ENCODE measurements around the gene BHLHE40.

The BHLHE40 gene

GRCh38 chr3:4983739-4984510 is 4.7 kb downstream of the BHLHE40 start:
- Histone ChIP-seq H3K9ac (ENCODE audit: low read length in 2 of 2) (peak overlapping the region; percentile 59 to 66), H3K4me3 (ENCODE audit: low read length in 2 of 2) (peak overlapping the region; percentile 56 to 66), H3K36me3 (ENCODE audit: control insufficient read depth in 2 of 2, insufficient read depth in 2 of 2, low read length in 2 of 2) (peaks cover 17 to 28% of the 10 kb centered on the region in 2 donors), H3K4me1 (ENCODE audit: control insufficient read depth, insufficient read depth, low read length) (peaks cover 52% of the 10 kb centered on the region), H3K9me3 (ENCODE audit: control insufficient read depth in 2 of 2, low read length in 2 of 2) (no peaks in the 10 kb centered on the region), H3K27me3 (ENCODE audit: control insufficient read depth in 1 of 2, insufficient read depth in 2 of 2, low read length in 2 of 2) (no peaks in the 10 kb centered on the region), H3K27ac (ENCODE audit: low read length) (peak overlapping the region; percentile 62)

GRCh38 chr3:4984511-4984864 is 5.3 kb downstream of the BHLHE40 start:
- Histone ChIP-seq H3K36me3 (ENCODE audit: control insufficient read depth in 2 of 2, insufficient read depth in 2 of 2, low read length in 2 of 2) (peaks cover 17 to 28% of the 10 kb centered on the region in 2 donors), H3K9ac (ENCODE audit: low read length in 2 of 2) (peak overlapping the region; percentile 59 to 66), H3K4me1 (ENCODE audit: control insufficient read depth, insufficient read depth, low read length) (peaks cover 54% of the 10 kb centered on the region), H3K27ac (ENCODE audit: low read length) (peak overlapping the region; percentile 62), H3K4me3 (ENCODE audit: low read length in 2 of 2) (peak overlapping the region; percentile 56 to 66), H3K9me3 (ENCODE audit: control insufficient read depth in 2 of 2, low read length in 2 of 2) (no peaks in the 10 kb centered on the region), H3K27me3 (ENCODE audit: control insufficient read depth in 1 of 2, insufficient read depth in 2 of 2, low read length in 2 of 2) (no peaks in the 10 kb centered on the region)

DNA sequence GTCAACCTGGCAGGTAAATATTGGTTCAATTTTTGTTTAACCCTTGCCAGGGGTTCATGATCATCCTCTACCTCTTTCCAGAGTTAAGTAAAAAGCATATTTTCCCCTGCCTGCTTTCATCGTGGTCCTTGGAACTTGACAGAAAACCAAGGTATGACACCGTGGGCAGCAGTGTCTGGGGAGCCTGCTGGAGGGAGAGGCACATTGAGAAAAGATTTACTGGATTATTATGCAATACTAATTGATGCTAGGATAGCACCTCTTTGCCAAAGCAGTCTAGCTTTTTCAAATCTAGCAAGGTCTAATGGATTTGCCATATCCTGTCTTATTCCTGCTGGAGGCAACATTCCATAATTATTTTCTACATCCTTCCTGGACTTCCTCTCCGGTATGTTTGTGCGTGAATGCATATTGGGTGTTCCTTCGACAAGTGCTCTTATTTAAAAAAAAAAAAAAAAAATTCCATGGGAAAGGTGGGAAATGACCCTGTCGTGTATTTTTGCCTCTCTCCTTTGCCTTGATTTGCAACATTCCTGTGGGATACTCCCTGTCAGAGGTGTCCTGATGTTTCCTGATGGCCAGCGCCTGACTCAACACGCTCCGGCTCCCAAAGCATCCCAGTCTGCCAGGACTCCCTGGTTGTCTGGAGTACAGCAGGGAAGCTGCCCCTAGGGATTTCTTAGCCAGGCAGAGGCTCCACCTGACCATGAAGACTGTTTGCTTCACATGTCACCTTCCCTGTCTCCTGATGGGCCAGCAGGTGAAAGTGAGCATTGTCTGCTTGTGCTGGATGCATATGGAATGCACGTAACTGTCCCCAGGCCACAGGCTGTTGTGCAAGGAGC is 6.3 kb downstream of the BHLHE40 start:
- Histone ChIP-seq H3K27ac (ENCODE audit: low read length) (peak overlapping the region; percentile 96), H3K27me3 (ENCODE audit: control insufficient read depth in 1 of 2, insufficient read depth in 2 of 2, low read length in 2 of 2) (no peaks in the 10 kb centered on the region), H3K9me3 (ENCODE audit: control insufficient read depth in 2 of 2, low read length in 2 of 2) (no peaks in the 10 kb centered on the region), H3K9ac (ENCODE audit: low read length in 2 of 2) (peak overlapping the region in 1 of 2 donors; percentile 70), H3K4me1 (ENCODE audit: control insufficient read depth, insufficient read depth, low read length) (peaks cover 54% of the 10 kb centered on the region), H3K36me3 (ENCODE audit: control insufficient read depth in 2 of 2, insufficient read depth in 2 of 2, low read length in 2 of 2) (peaks cover 17 to 28% of the 10 kb centered on the region in 2 donors), H3K4me3 (ENCODE audit: low read length in 2 of 2) (peak overlapping the region in 1 of 2 donors; percentile 31)

DNA sequence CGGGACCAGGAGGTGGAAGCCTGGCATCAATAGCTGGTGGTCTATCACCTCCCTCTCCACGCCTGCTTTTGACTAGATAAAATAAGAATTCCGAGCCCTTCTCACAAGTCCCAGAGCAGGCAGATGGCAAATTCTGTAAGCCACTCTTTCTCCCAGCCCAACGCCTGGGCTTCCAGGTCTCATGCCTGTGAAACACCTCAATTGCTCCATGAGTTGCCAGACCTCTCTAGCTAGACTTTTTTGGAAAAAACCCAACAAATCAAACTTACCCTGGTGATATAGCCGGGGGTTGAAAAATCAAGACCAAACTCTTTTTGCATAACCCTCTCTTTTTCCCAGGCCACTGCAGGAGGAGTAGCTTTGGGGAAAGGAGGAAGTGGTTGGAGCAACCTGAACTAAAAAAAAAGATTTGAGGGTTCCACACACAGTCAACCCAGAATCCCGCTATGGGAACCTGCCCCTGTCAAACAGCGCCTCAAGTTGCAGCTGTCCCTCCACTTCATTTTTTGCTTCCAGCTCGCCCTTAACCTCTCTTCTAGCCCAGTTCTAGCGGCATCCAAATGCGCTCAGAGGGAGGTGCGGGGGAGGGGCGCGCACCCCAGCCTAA is 7.0 kb downstream of the BHLHE40 start:
- Histone ChIP-seq H3K36me3 (ENCODE audit: control insufficient read depth in 2 of 2, insufficient read depth in 2 of 2, low read length in 2 of 2) (peaks cover 17 to 26% of the 10 kb centered on the region in 2 donors), H3K4me3 (ENCODE audit: low read length in 2 of 2) (peak overlapping the region; percentile 42 to 72), H3K9ac (ENCODE audit: low read length in 2 of 2) (peak overlapping the region; percentile 70 to 86), H3K4me1 (ENCODE audit: control insufficient read depth, insufficient read depth, low read length) (peaks cover 49% of the 10 kb centered on the region), H3K27ac (ENCODE audit: low read length) (peak overlapping the region; percentile 96), H3K27me3 (ENCODE audit: control insufficient read depth in 1 of 2, insufficient read depth in 2 of 2, low read length in 2 of 2) (no peaks in the 10 kb centered on the region), H3K9me3 (ENCODE audit: control insufficient read depth in 2 of 2, low read length in 2 of 2) (no peaks in the 10 kb centered on the region)

DNA sequence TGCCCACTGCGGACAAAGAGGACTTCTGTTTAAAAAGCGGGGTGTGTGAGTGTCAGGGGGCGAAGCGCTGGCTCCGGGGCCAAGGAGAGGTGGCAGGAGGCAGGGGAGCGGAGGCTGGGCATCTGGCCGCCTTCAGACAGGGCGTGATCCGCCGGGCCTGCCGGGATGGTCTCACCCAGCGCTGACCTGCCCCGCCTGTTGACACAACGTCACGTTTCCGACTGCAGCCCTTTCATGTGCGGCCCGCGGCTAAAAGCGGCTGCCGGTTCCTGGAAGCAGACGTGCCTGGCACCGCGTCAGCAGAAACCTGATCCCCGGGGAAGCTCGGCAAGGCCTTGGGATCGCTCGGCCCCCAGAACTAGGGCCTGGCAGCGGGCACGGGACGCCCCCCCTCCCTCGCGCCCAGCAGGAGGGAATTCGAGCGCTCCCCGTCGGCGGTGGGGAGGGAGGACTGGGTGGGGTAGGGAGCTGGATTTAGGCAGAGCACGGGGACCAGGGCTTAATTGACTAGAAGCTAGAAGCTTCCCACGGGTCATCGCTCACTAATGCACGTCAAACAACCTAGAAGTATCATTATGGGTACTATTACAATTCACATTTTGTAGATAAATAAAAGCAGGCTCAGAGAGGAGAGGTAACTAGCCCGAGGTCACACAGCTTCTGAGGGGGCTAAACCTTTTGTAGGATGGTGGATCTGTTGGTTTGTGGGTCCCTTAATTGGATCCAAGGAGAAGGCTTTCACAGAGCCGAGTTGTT is 7.7 kb downstream of the BHLHE40 start:
- H3K27me3 ChIP-seq (ENCODE audit: control insufficient read depth in 1 of 2, insufficient read depth in 2 of 2, low read length in 2 of 2) = no peaks in the 10 kb centered on the region

DNA sequence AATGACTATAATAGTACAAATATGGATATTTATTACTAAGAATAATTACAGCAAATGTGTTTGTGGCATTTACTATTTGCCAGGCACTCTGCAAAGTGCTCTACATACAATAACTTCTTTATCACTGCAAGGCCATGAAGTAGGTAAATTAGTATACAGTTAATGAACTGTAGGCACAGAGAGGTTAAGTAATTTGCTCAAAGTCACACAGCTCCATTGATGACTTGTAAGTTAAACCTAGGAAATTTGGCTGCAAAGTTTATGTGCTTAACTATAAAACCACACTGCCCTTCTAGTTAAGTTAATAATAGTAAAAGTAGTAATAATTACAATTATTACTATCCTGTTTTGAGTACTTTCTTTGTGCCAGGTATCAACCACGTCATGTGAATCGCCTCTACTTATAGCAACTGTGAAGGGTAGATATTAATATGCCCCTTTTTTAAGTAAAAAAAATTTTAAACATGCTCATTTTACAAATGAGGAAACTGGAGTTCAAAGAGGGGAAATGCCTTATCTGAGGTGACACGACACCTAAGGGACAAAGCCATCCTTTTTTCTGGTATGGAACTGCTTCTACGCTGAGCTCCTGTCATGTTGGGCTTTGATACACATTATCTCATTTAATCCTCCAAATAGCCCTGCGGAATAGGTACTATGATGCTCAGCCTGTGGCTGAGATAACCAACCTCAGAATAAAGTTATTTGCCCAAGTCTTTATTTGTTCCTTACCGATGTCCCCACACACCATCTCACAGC is 8.5 kb downstream of the BHLHE40 start:
- H3K27me3 ChIP-seq (ENCODE audit: control insufficient read depth in 1 of 2, insufficient read depth in 2 of 2, low read length in 2 of 2) = no peaks in the 10 kb centered on the region
- peaks cover 14 to 15% of the 10 kb centered on the region in 2 donors for H3K36me3 ChIP-seq (ENCODE audit: control insufficient read depth in 2 of 2, insufficient read depth in 2 of 2, low read length in 2 of 2)
- no peaks in the 10 kb centered on the region for H3K9me3 ChIP-seq (ENCODE audit: control insufficient read depth in 2 of 2, low read length in 2 of 2)
- H3K27ac ChIP-seq (ENCODE audit: low read length) = peak overlapping the region; percentile 96
- H3K4me1 ChIP-seq (ENCODE audit: control insufficient read depth, insufficient read depth, low read length) = peaks cover 43% of the 10 kb centered on the region
- H3K4me3 ChIP-seq (ENCODE audit: low read length in 2 of 2) = peak overlapping the region; percentile 42 to 72
- peak overlapping the region; percentile 70 to 86 for H3K9ac ChIP-seq (ENCODE audit: low read length in 2 of 2)

More for the DNA sequence above, 7.7 kb downstream of the BHLHE40 start:
- peak overlapping the region; percentile 70 to 86 for H3K9ac ChIP-seq (ENCODE audit: low read length in 2 of 2)
- H3K36me3 ChIP-seq (ENCODE audit: control insufficient read depth in 2 of 2, insufficient read depth in 2 of 2, low read length in 2 of 2) = peaks cover 17 to 19% of the 10 kb centered on the region in 2 donors
- peak overlapping the region; percentile 42 to 72 for H3K4me3 ChIP-seq (ENCODE audit: low read length in 2 of 2)
- peak overlapping the region; percentile 96 for H3K27ac ChIP-seq (ENCODE audit: low read length)
- no peaks in the 10 kb centered on the region for H3K9me3 ChIP-seq (ENCODE audit: control insufficient read depth in 2 of 2, low read length in 2 of 2)
- peaks cover 44% of the 10 kb centered on the region for H3K4me1 ChIP-seq (ENCODE audit: control insufficient read depth, insufficient read depth, low read length)

- Histone ChIP-seq H3K9ac (ENCODE audit: low read length in 2 of 2) (no peak overlapping the region), H3K27ac (ENCODE audit: low read length) (peak overlapping the region; percentile 41), H3K27me3 (ENCODE audit: control insufficient read depth in 1 of 2, insufficient read depth in 2 of 2, low read length in 2 of 2) (no peaks in the 10 kb centered on the region), H3K4me3 (ENCODE audit: low read length in 2 of 2) (no peak overlapping the region), H3K36me3 (ENCODE audit: control insufficient read depth in 2 of 2, insufficient read depth in 2 of 2, low read length in 2 of 2) (peaks cover under 1 to 3% of the 10 kb centered on the region in 2 donors), H3K9me3 (ENCODE audit: control insufficient read depth in 2 of 2, low read length in 2 of 2) (no peaks in the 10 kb centered on the region), H3K4me1 (ENCODE audit: control insufficient read depth, insufficient read depth, low read length) (peaks cover 28% of the 10 kb centered on the region)
Measured at GRCh38 chr3:4988983-4989834, 10.0 kb downstream of the BHLHE40 start.

- H3K9ac ChIP-seq (ENCODE audit: low read length in 2 of 2) = no peak overlapping the region
- peaks cover 29% of the 10 kb centered on the region for H3K4me1 ChIP-seq (ENCODE audit: control insufficient read depth, insufficient read depth, low read length)
- no peak overlapping the region for H3K27ac ChIP-seq (ENCODE audit: low read length)
- H3K4me3 ChIP-seq (ENCODE audit: low read length in 2 of 2) = no peak overlapping the region
- H3K36me3 ChIP-seq (ENCODE audit: control insufficient read depth in 2 of 2, insufficient read depth in 2 of 2, low read length in 2 of 2) = peaks cover 0 to 3% of the 10 kb centered on the region in 2 donors
- H3K9me3 ChIP-seq (ENCODE audit: control insufficient read depth in 2 of 2, low read length in 2 of 2) = no peaks in the 10 kb centered on the region
- H3K27me3 ChIP-seq (ENCODE audit: control insufficient read depth in 1 of 2, insufficient read depth in 2 of 2, low read length in 2 of 2) = no peaks in the 10 kb centered on the region
Measured at GRCh38 chr3:4990069-4990468, 10.8 kb downstream of the BHLHE40 start.

- no peak overlapping the region for H3K4me3 ChIP-seq (ENCODE audit: low read length in 2 of 2)
- H3K27ac ChIP-seq (ENCODE audit: low read length) = no peak overlapping the region
- H3K36me3 ChIP-seq (ENCODE audit: control insufficient read depth in 2 of 2, insufficient read depth in 2 of 2, low read length in 2 of 2) = no peaks in the 10 kb centered on the region
- no peaks in the 10 kb centered on the region for H3K9me3 ChIP-seq (ENCODE audit: control insufficient read depth in 2 of 2, low read length in 2 of 2)
- H3K27me3 ChIP-seq (ENCODE audit: control insufficient read depth in 1 of 2, insufficient read depth in 2 of 2, low read length in 2 of 2) = no peaks in the 10 kb centered on the region
- peaks cover 16% of the 10 kb centered on the region for H3K4me1 ChIP-seq (ENCODE audit: control insufficient read depth, insufficient read depth, low read length)
- no peak overlapping the region for H3K9ac ChIP-seq (ENCODE audit: low read length in 2 of 2)
Measured at GRCh38 chr3:4992118-4992517, 12.9 kb downstream of the BHLHE40 start.
